GM12878 (cell line): Measurements from ENCODE around the gene HOOK1. TPM values are rescaled to one million over a fixed set of nuclear protein-coding genes. Genes with fewer than 3 reads are reported as not detected.

Source experiments
- ATAC-seq: fragments of 200-7000 bp; cut with Tn5 transposase; 3 replicates; pipeline ENCODE4 v1.9.1; 2020; ENCODE audit warnings: mild to moderate bottlenecking, moderate library complexity
- BruUV-seq: library from RNA; stranded (reverse); fragments of 400-500 nt; replicated peaks from 2 replicates; lab custom pipeline; 2021; lab: Mats Ljungman, UMichigan
- CTCF ChIA-PET: fragments of 300-600 bp; sonication (Branson Sonifier 250); formaldehyde crosslinking; extraction: SDS; loops from one replicate; lab custom pipeline; 2021; ENCODE audit warnings: inconsistent platforms; lab: Yijun Ruan, JAX
- POLR2A ChIA-PET: fragments of 350-600 bp; formaldehyde crosslinking; extraction: SDS; loops from one replicate; lab custom pipeline; 2021; ENCODE audit warnings: inconsistent platforms; lab: Charles Lee
- RAD21 ChIA-PET: fragments of 300-600 bp; sonication (Branson Sonifier 250); formaldehyde crosslinking; loops from one replicate; lab custom pipeline; 2023; ENCODE audit warnings: antibody characterized with exemption; ENCODE audit not compliant: unreplicated experiment; lab: Charles Lee
- SMC1A ChIA-PET: fragments of 300-600 bp; sonication (Branson Sonifier 250); formaldehyde crosslinking; loops from one replicate; lab custom pipeline; 2023; ENCODE audit not compliant: unreplicated experiment, uncharacterized antibody; lab: Charles Lee
- DNase-seq: peaks from one replicate; pipeline ENCODE4 v3.0.0-alpha.2; 2011; ENCODE audit warnings: low read depth, low spot score
- FAIRE-seq: peaks from 3 replicates; lab custom pipeline; 2011; peaks lifted over from hg19 to GRCh38; lab: Jason Lieb, UNC
- H2AFZ ChIP-seq: 2 replicates; pipeline ENCODE4 v1.6.0; 2011; ENCODE audit warnings: low read depth, low read length, control low read depth; ENCODE audit not compliant: control insufficient read depth
- H3K27ac ChIP-seq: 2 replicates; pipeline ENCODE4 v1.5.1; 2011; ENCODE audit warnings: control low read depth; ENCODE audit not compliant: control insufficient read depth, insufficient read depth
- H3K27me3 ChIP-seq, 2 experiments: replicated peaks in 1 of 2; 2 replicates each; pipeline versions ENCODE4 v1.6.0 to v1.6.1; 2011; ENCODE audit warnings: low read length in 1 of 2; ENCODE audit not compliant: control insufficient read depth in 2 of 2, insufficient read depth in 2 of 2
- H3K36me3 ChIP-seq, 2 experiments: 2 replicates each; pipeline ENCODE4 v1.5.1; 2011; ENCODE audit warnings: low read length in 1 of 2; ENCODE audit not compliant: control insufficient read depth in 2 of 2, insufficient read depth in 2 of 2
- H3K4me1 ChIP-seq: 2 replicates; pipeline ENCODE4 v1.6.1; 2011; ENCODE audit warnings: mild to moderate bottlenecking, low read length, moderate library complexity, mixed read lengths; ENCODE audit not compliant: control insufficient read depth, insufficient read depth
- H3K4me2 ChIP-seq: 2 replicates; pipeline ENCODE4 v1.6.0; 2011; ENCODE audit warnings: control low read depth; ENCODE audit not compliant: control insufficient read depth, insufficient read depth
- H3K4me3 ChIP-seq: fragments of 200-600 bp; sonication (generic); 2 replicates; pipeline ENCODE4 v1.5.1; 2016
- H3K79me2 ChIP-seq: 2 replicates; pipeline ENCODE4 v1.6.0; 2011; ENCODE audit warnings: low read length; ENCODE audit not compliant: control insufficient read depth, insufficient read depth
- H3K9ac ChIP-seq: 2 replicates; pipeline ENCODE4 v1.8.0; 2011; ENCODE audit warnings: low read length, control low read depth, mixed read lengths; ENCODE audit not compliant: control insufficient read depth, insufficient read depth
- H3K9me3 ChIP-seq: replicated peaks from 3 replicates; pipeline ENCODE4 v1.5.1; 2011; ENCODE audit warnings: mild to moderate bottlenecking, low read length; ENCODE audit not compliant: control insufficient read depth, insufficient read depth
- H4K20me1 ChIP-seq: 2 replicates; pipeline ENCODE4 v1.6.0; 2011; ENCODE audit not compliant: control insufficient read depth, insufficient read depth
- ATF7 ChIP-seq: fragments of 450-650 bp; IDR thresholded peaks from 2 replicates; pipeline ENCODE4 v1.6.1; 2016; ENCODE audit warnings: low read depth, mild to moderate bottlenecking
- BCL11A ChIP-seq: IDR thresholded peaks from 2 replicates; pipeline ENCODE4 v1.6.1; 2011; ENCODE audit warnings: low read depth, low read length
- BRCA1 ChIP-seq: IDR thresholded peaks from 2 replicates; pipeline ENCODE4 v1.6.1; 2011; ENCODE audit warnings: low read depth, low read length, improper control_type of control experiment
- CHD2 ChIP-seq: IDR thresholded peaks from 2 replicates; pipeline ENCODE4 v1.6.1; 2011; ENCODE audit warnings: low read depth, low read length, improper control_type of control experiment, borderline replicate concordance
- ETV6 ChIP-seq, 2 experiments: fragments of 450-650 bp in 1 of 2; IDR thresholded peaks in 1 of 2; conservative IDR thresholded peaks in 1 of 2; 2 replicates each; pipeline ENCODE4 v1.6.1; 2014; ENCODE audit warnings: antibody characterized with exemption in 1 of 2, borderline replicate concordance in 1 of 2, low read depth in 1 of 2, mild to moderate bottlenecking in 1 of 2, moderate library complexity in 1 of 2
- JUNB ChIP-seq: IDR thresholded peaks from 2 replicates; pipeline ENCODE4 v1.6.1; 2016; ENCODE audit warnings: antibody characterized with exemption, mild to moderate bottlenecking
- MAX ChIP-seq: IDR thresholded peaks from 2 replicates; pipeline ENCODE4 v1.6.1; 2012; ENCODE audit warnings: low read depth, low read length, improper control_type of control experiment
- SMARCA5 ChIP-seq: fragments of 450-650 bp; IDR thresholded peaks from 2 replicates; pipeline ENCODE4 v1.6.1; 2017; ENCODE audit warnings: mild to moderate bottlenecking
- SREBF2 ChIP-seq: IDR thresholded peaks from 2 replicates; pipeline ENCODE4 v1.6.1; 2012; ENCODE audit warnings: mild to moderate bottlenecking, low read length
- TAF1 ChIP-seq: IDR thresholded peaks from 2 replicates; pipeline ENCODE4 v1.6.1; 2011; ENCODE audit warnings: mild to moderate bottlenecking, low read depth, low read length, borderline replicate concordance
- ZBTB40 ChIP-seq: fragments of 450-650 bp; IDR thresholded peaks from 2 replicates; pipeline ENCODE4 v1.6.1; 2016; ENCODE audit warnings: mild to moderate bottlenecking, moderate library complexity, borderline replicate concordance
- ZNF687 ChIP-seq: fragments of 450-650 bp; IDR thresholded peaks from 2 replicates; pipeline ENCODE4 v1.6.1; 2017; ENCODE audit warnings: mild to moderate bottlenecking, moderate library complexity
- WGBS: methylation state at CpG from one replicate; pipeline ENCODE4 v1.1.6; 2016; ENCODE audit warnings: low lambda C conversion rate; ENCODE audit not compliant: insufficient replicate concordance, insufficient coverage; ENCODE audit errors: missing lambda C conversion rate; 5-methylcytosine and 5-hydroxymethylcytosine counted together
- in situ Hi-C: fragments of 300-500 bp; cut with MboI; formaldehyde crosslinking; loops from 9 replicates; pipeline ENCODE4 v1.14.3; 2018; ENCODE audit warnings: mixed read lengths
- intact Hi-C: fragments of 100-400 bp; cut with micrococcal nuclease; formaldehyde crosslinking; loops from one replicate; pipeline ENCODE4 v1.14.2; 2022; ENCODE audit not compliant: unreplicated experiment
- polyA plus RNA-seq, 11 experiments: library from polyadenylated mRNA; depleted of rRNA in 4 of 11; unstranded in 6 of 11; stranded (reverse) in 5 of 11; fragments of >200 nt; fragmentation: Nextera tagmentation in 4 of 11; fragmentation: Illumina TruSeq in 1 of 11; extraction: Ambion mirVana in 4 of 11; extraction: Trizol in 1 of 11; gene quantifications; 1 replicate in 1 of 11; 2 replicates in 10 of 11; pipeline versions ENCODE4 v1.2.1 to v1.2.3, GENCODE V29; 2011 to 2016; ENCODE audit warnings: inconsistent platforms in 2 of 11, missing spikeins in 2 of 11, low read depth in 1 of 11
- total RNA-seq, 4 experiments: library from RNA; depleted of rRNA in 3 of 4; stranded (reverse); fragments of >200 nt in 3 of 4; fragmentation: Illumina TruSeq in 1 of 4; extraction: Trizol in 1 of 4; gene quantifications; 2 replicates each; pipeline versions ENCODE4 v1.2.1 to v1.2.3, GENCODE V29; 2013 to 2021

The HOOK1 gene
- total and polyA plus RNA-seq, 10 of the 15 experiments (the other 5 are each of a cell fraction or from before 2014, with no cell fraction given) = 1.4 to 15.4 (median 3.7) TPM

- FAIRE-seq (no peak), DNase-seq (no peak), ATAC-seq (no peak)
- CTCF ChIA-PET = no interaction called here
- Histone ChIP-seq H3K79me2 (no peaks in the 10 kb centered on the region), H3K27ac (no peak overlapping the region), H3K27me3 (no peaks in the 10 kb centered on the region), H3K4me1 (no peaks in the 10 kb centered on the region), H4K20me1 (no peaks in the 10 kb centered on the region), H3K4me2 (no peak overlapping the region), H3K9ac (no peak overlapping the region), H3K9me3 (no peaks in the 10 kb centered on the region), H3K4me3 (no peak overlapping the region)
- in situ Hi-C loops (no loop called here), intact Hi-C loops (loop anchor here (5.0 kb wide), 1 partner anchor 172 kb away; no protein-coding TSS in a partner anchor)
- RAD21 ChIA-PET = no interaction called here
- SMC1A ChIA-PET = interaction anchor here (1.0 to 1.6 kb wide), 2 partner anchors 10 to 17 kb away, joined by 3 to 4 read pairs; no protein-coding TSS in a partner anchor
- POLR2A ChIA-PET = no interaction called here
- no TSS peak for BruUV-seq
- WGBS = 41% methylated on average over 4 of the region's 4 CpGs
- TF ChIP-seq BCL11A = no peak
- TF ChIP-seq ZBTB40 = no peak
- TF ChIP-seq SREBF2 = no peak
- no peak for TF ChIP-seq BRCA1
- TF ChIP-seq MAX = no peak
- TF ChIP-seq SMARCA5 = no peak
- no peak for TF ChIP-seq ZNF687
- no peak for TF ChIP-seq ATF7
- no peak for TF ChIP-seq TAF1
- no peak for TF ChIP-seq ETV6 (conservative IDR thresholded peaks at IDR 0.05 in 1 of 2, IDR thresholded peaks at IDR 0.05 in 1 of 2; ENCODE audit: borderline replicate concordance in 1 of 2, low read depth in 1 of 2)
- TF ChIP-seq CHD2 = no peak
- TF ChIP-seq JUNB = no peak
- TF ChIP-seq, all 136 proteins: peak for 0
- Histone ChIP-seq H3K36me3 (no peaks in the 10 kb centered on the region), H2AFZ (no peak overlapping the region)
Measured at GRCh38 chr1:59775480-59775879, 39.3 kb upstream of the HOOK1 start.
